ENCODE results near the gene OSTF1. TPM values are rescaled to one million over a fixed set of nuclear protein-coding genes. Genes with fewer than 3 reads are reported as not detected.
A peak's percentile ranks its signal among the peaks of the same experiment; 100 is the strongest.

Gene OSTF1
- total RNA-seq, 4 donors from 2014 or later, result 21.6 to 44.6 (median 32.9) TPM

DNA sequence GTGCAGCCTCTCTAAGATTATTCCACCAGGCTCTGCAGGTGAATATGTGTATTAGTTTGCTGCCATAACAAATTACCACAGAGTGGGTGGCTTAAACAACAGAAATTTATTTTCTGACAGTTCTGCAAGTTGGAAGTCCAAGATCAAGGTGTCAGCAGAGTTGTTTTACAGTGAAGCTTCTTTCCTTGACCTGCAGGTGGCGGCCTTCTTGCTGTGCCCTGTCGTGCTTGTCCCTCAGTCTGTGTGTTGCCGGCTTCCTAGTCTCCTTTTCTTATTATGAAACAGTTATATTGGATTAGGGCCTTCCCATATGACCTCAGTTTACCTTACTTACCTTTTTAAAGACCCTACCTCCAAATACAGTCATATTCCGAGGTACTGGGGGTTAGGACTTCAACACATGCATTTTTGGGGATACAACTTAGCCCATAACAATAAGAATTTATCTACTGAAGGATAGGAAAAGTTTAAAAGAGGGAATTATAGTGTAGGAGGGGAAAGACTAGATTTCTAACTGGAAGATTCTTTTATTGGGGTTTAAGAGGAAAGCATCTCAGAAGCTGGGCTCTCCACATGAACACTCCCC lies 97.4 kb downstream of the OSTF1 start:
- no peaks in the 10 kb centered on the region for H3K36me3 ChIP-seq
- H3K4me3 ChIP-seq, result no peak overlapping the region
- H3K27ac ChIP-seq, result no peak overlapping the region
- H3K27me3 ChIP-seq, result no peaks in the 10 kb centered on the region
- H3K9me3 ChIP-seq, result no peaks in the 10 kb centered on the region
- DNase-seq, result peak; percentile 38 to 76 (median 64)
- TF ChIP-seq, protein P1, sequence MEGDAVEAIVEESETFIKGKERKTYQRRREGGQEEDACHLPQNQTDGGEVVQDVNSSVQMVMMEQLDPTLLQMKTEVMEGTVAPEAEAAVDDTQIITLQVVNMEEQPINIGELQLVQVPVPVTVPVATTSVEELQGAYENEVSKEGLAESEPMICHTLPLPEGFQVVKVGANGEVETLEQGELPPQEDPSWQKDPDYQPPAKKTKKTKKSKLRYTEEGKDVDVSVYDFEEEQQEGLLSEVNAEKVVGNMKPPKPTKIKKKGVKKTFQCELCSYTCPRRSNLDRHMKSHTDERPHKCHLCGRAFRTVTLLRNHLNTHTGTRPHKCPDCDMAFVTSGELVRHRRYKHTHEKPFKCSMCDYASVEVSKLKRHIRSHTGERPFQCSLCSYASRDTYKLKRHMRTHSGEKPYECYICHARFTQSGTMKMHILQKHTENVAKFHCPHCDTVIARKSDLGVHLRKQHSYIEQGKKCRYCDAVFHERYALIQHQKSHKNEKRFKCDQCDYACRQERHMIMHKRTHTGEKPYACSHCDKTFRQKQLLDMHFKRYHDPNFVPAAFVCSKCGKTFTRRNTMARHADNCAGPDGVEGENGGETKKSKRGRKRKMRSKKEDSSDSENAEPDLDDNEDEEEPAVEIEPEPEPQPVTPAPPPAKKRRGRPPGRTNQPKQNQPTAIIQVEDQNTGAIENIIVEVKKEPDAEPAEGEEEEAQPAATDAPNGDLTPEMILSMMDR (IDR thresholded peaks at IDR 0.05), result peak in 5 of 6 experiments; percentile 18 to 64 (median 60)
- no peak for TF ChIP-seq POLR2A (IDR thresholded peaks at IDR 0.05)
- H3K4me1 ChIP-seq, result no peaks in the 10 kb centered on the region

DNA sequence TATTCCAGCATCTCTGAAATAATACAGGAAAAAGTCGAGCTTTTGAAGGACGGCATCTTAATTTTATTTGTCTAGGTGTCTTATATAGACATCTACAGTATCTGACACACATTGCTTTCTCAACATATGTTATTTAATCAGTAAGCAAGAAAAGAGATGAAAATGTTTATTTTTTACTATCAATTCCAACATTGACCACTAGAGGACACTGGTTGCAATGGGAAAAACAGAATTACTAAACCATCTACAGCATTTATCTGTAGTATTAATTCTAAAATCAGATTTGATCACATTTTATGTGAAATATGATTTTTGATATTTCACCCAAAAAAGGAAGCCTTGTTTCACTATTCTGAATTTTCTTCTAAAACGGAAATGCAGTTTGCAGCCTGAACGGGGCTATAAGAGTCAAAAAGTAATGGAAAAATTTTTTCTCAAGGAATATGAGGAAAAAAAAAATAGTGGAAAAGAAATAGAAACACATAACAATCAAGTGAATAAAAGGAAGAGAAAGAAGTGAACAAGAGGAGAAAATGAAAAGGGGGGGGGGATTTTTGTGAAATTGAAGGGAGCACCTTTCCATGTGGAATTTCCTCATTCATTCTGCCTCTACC lies 98.6 kb downstream of the OSTF1 start:
- DNase-seq, result no peak

DNA sequence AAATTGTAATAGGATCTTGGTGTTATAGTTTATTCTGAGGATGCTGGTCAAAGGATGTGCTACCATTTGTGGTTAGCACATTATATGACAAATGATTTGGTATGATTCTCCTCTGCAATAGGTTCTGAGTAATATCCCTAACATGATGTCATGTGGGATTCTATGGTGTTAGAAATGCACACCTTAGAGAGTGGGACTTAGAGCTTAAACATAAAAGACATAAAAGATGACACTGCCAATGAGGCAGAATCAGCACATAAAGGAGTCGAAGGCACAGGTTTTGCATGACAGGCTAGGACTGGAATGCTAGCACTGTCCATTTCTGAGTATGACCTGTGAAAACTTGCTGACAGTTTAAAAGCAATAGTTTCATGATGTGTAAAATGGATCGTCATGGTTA lies 100.4 kb downstream of the OSTF1 start:
- Histone ChIP-seq H3K27me3 (no peaks in the 10 kb centered on the region), H3K4me3 (no peak overlapping the region), H3K27ac (no peak overlapping the region), H3K9me3 (no peaks in the 10 kb centered on the region), H3K4me1 (no peaks in the 10 kb centered on the region), H3K36me3 (no peaks in the 10 kb centered on the region)
- DNase-seq, result no peak
- TF ChIP-seq, protein P1 (IDR thresholded peaks at IDR 0.05), result no peak
- TF ChIP-seq POLR2A (IDR thresholded peaks at IDR 0.05), result no peak

More for the DNA sequence above, 98.6 kb downstream of the OSTF1 start:
- no peak overlapping the region for H3K4me3 ChIP-seq
- H3K36me3 ChIP-seq, result no peaks in the 10 kb centered on the region
- no peaks in the 10 kb centered on the region for H3K4me1 ChIP-seq
- H3K27ac ChIP-seq, result no peak overlapping the region
- no peaks in the 10 kb centered on the region for H3K9me3 ChIP-seq
- H3K27me3 ChIP-seq, result no peaks in the 10 kb centered on the region
- TF ChIP-seq POLR2A (IDR thresholded peaks at IDR 0.05), result no peak
- TF ChIP-seq, protein P1 (IDR thresholded peaks at IDR 0.05), result peak; percentile 73 to 91 (median 80)

DNA sequence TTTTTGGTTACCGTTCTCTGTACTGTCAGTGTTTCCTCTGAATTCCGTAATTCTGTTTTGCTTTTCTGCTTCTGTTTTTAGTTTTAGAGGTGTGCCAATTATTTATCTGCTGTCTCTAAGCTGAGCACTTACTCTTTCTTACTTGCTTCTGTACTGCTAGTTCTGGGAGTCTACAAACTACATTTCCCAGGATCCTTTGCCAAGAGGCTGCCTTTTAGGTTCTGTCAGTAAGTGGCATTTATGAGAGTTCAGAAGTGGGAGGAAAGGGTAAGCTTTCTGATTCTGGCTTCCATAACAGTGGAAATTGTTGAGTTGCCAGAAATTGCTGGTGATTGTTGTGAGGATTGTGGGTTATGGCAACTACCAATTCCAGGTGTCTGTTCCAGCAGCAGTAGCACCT lies 102.4 kb downstream of the OSTF1 start:
- Histone ChIP-seq H3K27ac (no peak overlapping the region), H3K4me3 (no peak overlapping the region), H3K9me3 (no peaks in the 10 kb centered on the region), H3K4me1 (no peaks in the 10 kb centered on the region), H3K36me3 (no peaks in the 10 kb centered on the region), H3K27me3 (no peaks in the 10 kb centered on the region)
- no peak for DNase-seq
- TF ChIP-seq, protein P1 (IDR thresholded peaks at IDR 0.05), result no peak
- no peak for TF ChIP-seq POLR2A (IDR thresholded peaks at IDR 0.05)

Small RNA genes lying within 50 kb of the gene (small RNA-seq; reads per million reads assigned to genes)
- 0 reads per million in 2 donors for gene RF00019

Other genes starting within 250 kb of the OSTF1 start
- 10 to 100 TPM in 2 of 4 donors, 1 to 10 TPM in 2; 3.3 to 25.1 (median 16.2) TPM for gene TRPM6, start 200.6 kb upstream of the OSTF1 start, total RNA-seq
- gene C9orf40, start 135.6 kb upstream of the OSTF1 start, total RNA-seq, result 10 to 100 TPM in 1 of 4 donors, 1 to 10 TPM in 3; 8.3 to 22.2 (median 9.2) TPM
- 10 to 100 TPM; 23.5 to 55.3 (median 26.7) TPM for gene CARNMT1, start 60.2 kb upstream of the OSTF1 start, total RNA-seq
- 10 to 100 TPM; 14.9 to 36.8 (median 26.5) TPM for gene NMRK1, start 359 bp upstream of the OSTF1 start, total RNA-seq

Data from Peyer's patch (tissue), 4 donors.